WTC11 (cell line): ENCODE data around the gene MREG. TPM values are rescaled to one million over a fixed set of nuclear protein-coding genes. Genes with fewer than 3 reads are reported as not detected.
A peak's percentile ranks its signal among the peaks of the same experiment; 100 is the strongest.

Experiments
- ATAC-seq: fragments of 200-7000 bp; cut with Tn5 transposase; 2 replicates; pipeline ENCODE4 v1.10.0; 2021; ENCODE audit warnings: mild to moderate bottlenecking, moderate library complexity
- CTCF ChIA-PET: fragments of 300-600 bp; sonication (Branson Sonifier 250); formaldehyde crosslinking; loops from one replicate; lab custom pipeline; 2021; ENCODE audit warnings: antibody characterized with exemption; lab: Charles Lee
- POLR2A ChIA-PET: fragments of 350-600 bp; sonication (Branson Sonifier 250); formaldehyde crosslinking; loops from one replicate; lab custom pipeline; 2021; ENCODE audit warnings: antibody characterized with exemption; lab: Charles Lee
- DNase-seq: peaks from one replicate; pipeline ENCODE4 v3.0.0; 2021; ENCODE audit warnings: low spot score
- H3K27ac Mint-ChIP-seq: 2 replicates; pipeline ENCODE4 v1.8.0; 2021; ENCODE audit warnings: mixed read lengths
- H3K27me3 Mint-ChIP-seq: 2 replicates; pipeline ENCODE4 v1.8.0; 2021; ENCODE audit warnings: low read depth, mild to moderate bottlenecking, moderate library complexity, mixed read lengths
- H3K36me3 Mint-ChIP-seq: 2 replicates; pipeline ENCODE4 v1.8.0; 2021; ENCODE audit warnings: mixed read lengths
- H3K4me1 Mint-ChIP-seq: 2 replicates; pipeline ENCODE4 v1.8.0; 2022; ENCODE audit warnings: mixed read lengths
- H3K4me3 Mint-ChIP-seq: 2 replicates; pipeline ENCODE4 v1.8.0; 2021; ENCODE audit warnings: mild to moderate bottlenecking, moderate library complexity, mixed read lengths
- H3K9me3 Mint-ChIP-seq: 2 replicates; pipeline ENCODE4 v1.8.0; 2021; ENCODE audit warnings: mixed read lengths
- CREM ChIP-seq: sonication (generic); formaldehyde crosslinking; IDR thresholded peaks from 2 replicates; pipeline ENCODE4 v1.8.1; 2022; ENCODE audit warnings: mild to moderate bottlenecking, missing genetic modification reagents, moderate library complexity
- ELF4 ChIP-seq: sonication (generic); formaldehyde crosslinking; IDR thresholded peaks from 2 replicates; pipeline ENCODE4 v1.8.1; 2022; ENCODE audit warnings: low read depth, mild to moderate bottlenecking, moderate library complexity, missing genetic modification reagents
- EMX1 ChIP-seq: fragments of 250-450 bp; sonication (Bioruptor Pico); IDR thresholded peaks from 2 replicates; pipeline ENCODE4 v1.8.0; 2021; ENCODE audit warnings: mild to moderate bottlenecking
- FOXK1 ChIP-seq: sonication (generic); formaldehyde crosslinking; IDR thresholded peaks from 2 replicates; pipeline ENCODE4 v1.8.0; 2022; ENCODE audit warnings: mild to moderate bottlenecking, moderate library complexity, missing genetic modification reagents
- GABPB1 ChIP-seq: sonication (generic); formaldehyde crosslinking; IDR thresholded peaks from 2 replicates; pipeline ENCODE4 v1.8.1; 2023; ENCODE audit warnings: mild to moderate bottlenecking, missing genetic modification reagents
- IRF2 ChIP-seq: sonication (generic); formaldehyde crosslinking; IDR thresholded peaks from 2 replicates; pipeline ENCODE4 v1.8.0; 2022; ENCODE audit warnings: low read depth, missing genetic modification reagents, borderline replicate concordance
- JUN ChIP-seq: sonication (generic); formaldehyde crosslinking; IDR thresholded peaks from 2 replicates; pipeline ENCODE4 v1.8.0; 2023; ENCODE audit warnings: mild to moderate bottlenecking, missing genetic modification reagents
- NFATC4 ChIP-seq: fragments of 250-450 bp; sonication (Bioruptor Pico); IDR thresholded peaks from 2 replicates; pipeline ENCODE4 v1.9.0; 2021; ENCODE audit warnings: mild to moderate bottlenecking
- NR1H2 ChIP-seq: sonication (generic); formaldehyde crosslinking; IDR thresholded peaks from 2 replicates; pipeline ENCODE4 v1.9.0; 2021; ENCODE audit warnings: mild to moderate bottlenecking, moderate library complexity, missing genetic modification reagents
- NR3C1 ChIP-seq: sonication (generic); formaldehyde crosslinking; conservative IDR thresholded peaks from 2 replicates; pipeline ENCODE4 v1.8.1; 2023; ENCODE audit warnings: low read depth, mild to moderate bottlenecking, missing genetic modification reagents
- RELA ChIP-seq: sonication (generic); formaldehyde crosslinking; IDR thresholded peaks from 2 replicates; pipeline ENCODE4 v1.8.1; 2022; ENCODE audit warnings: missing genetic modification reagents, mild to moderate bottlenecking, borderline replicate concordance
- SMAD3 ChIP-seq: sonication (generic); formaldehyde crosslinking; IDR thresholded peaks from 2 replicates; pipeline ENCODE4 v1.8.0; 2022; ENCODE audit warnings: missing genetic modification reagents, mild to moderate bottlenecking, borderline replicate concordance
- SMAD4 ChIP-seq: sonication (generic); formaldehyde crosslinking; IDR thresholded peaks from 2 replicates; pipeline ENCODE4 v1.8.0; 2022; ENCODE audit warnings: mild to moderate bottlenecking, missing genetic modification reagents
- SP1 ChIP-seq: sonication (generic); formaldehyde crosslinking; conservative IDR thresholded peaks from 2 replicates; pipeline ENCODE4 v1.8.1; 2022; ENCODE audit warnings: missing genetic modification reagents
- TP53 ChIP-seq: sonication (generic); formaldehyde crosslinking; IDR thresholded peaks from 2 replicates; pipeline ENCODE4 v1.8.1; 2023; ENCODE audit warnings: mild to moderate bottlenecking, missing genetic modification reagents
- ZNF423 ChIP-seq: fragments of 250-450 bp; sonication (Bioruptor Pico); IDR thresholded peaks from 2 replicates; pipeline ENCODE4 v2.1.2; 2022; ENCODE audit warnings: mild to moderate bottlenecking, moderate library complexity
- ZNF671 ChIP-seq: fragments of 250-450 bp; sonication (Bioruptor Pico); IDR thresholded peaks from 2 replicates; pipeline ENCODE4 v1.8.0; 2021; ENCODE audit warnings: mild to moderate bottlenecking
- total RNA-seq: library from RNA; stranded (reverse); gene quantifications from 3 replicates; pipeline ENCODE4 v1.2.3, GENCODE V29; 2021
- TF ChIP-seq, protein P1 (sequence below): sonication (generic); formaldehyde crosslinking; conservative IDR thresholded peaks from 2 replicates; pipeline ENCODE4 v1.8.1; 2023; ENCODE audit warnings: mild to moderate bottlenecking, low read depth, missing genetic modification reagents, moderate library complexity
- TF ChIP-seq, protein P2 (sequence below): fragments of 200-600 bp; IDR thresholded peaks from 2 replicates; pipeline ENCODE4 v1.8.0; 2022; ENCODE audit warnings: antibody characterized with exemption
- TF ChIP-seq, protein P3 (sequence below): sonication (generic); formaldehyde crosslinking; IDR thresholded peaks from 2 replicates; pipeline ENCODE4 v1.8.1; 2023; ENCODE audit warnings: mild to moderate bottlenecking, missing genetic modification reagents, moderate library complexity
- TF ChIP-seq, protein P4 (sequence below): sonication (generic); formaldehyde crosslinking; IDR thresholded peaks from 2 replicates; pipeline ENCODE4 v1.8.1; 2023; ENCODE audit warnings: mild to moderate bottlenecking, moderate library complexity, missing genetic modification reagents
- TF ChIP-seq, protein P5 (sequence below): sonication (generic); formaldehyde crosslinking; IDR thresholded peaks from 2 replicates; pipeline ENCODE4 v1.8.1; 2022; ENCODE audit warnings: low read depth, mild to moderate bottlenecking, moderate library complexity, missing genetic modification reagents, borderline replicate concordance
- TF ChIP-seq, protein P6 (sequence below): fragments of 250-450 bp; sonication (Bioruptor Pico); IDR thresholded peaks from 2 replicates; pipeline ENCODE4 v2.1.2; 2022; ENCODE audit warnings: mild to moderate bottlenecking, moderate library complexity

The MREG gene
- total RNA-seq, 1 experiment from 2014 or later, result 23.8 TPM

DNA sequence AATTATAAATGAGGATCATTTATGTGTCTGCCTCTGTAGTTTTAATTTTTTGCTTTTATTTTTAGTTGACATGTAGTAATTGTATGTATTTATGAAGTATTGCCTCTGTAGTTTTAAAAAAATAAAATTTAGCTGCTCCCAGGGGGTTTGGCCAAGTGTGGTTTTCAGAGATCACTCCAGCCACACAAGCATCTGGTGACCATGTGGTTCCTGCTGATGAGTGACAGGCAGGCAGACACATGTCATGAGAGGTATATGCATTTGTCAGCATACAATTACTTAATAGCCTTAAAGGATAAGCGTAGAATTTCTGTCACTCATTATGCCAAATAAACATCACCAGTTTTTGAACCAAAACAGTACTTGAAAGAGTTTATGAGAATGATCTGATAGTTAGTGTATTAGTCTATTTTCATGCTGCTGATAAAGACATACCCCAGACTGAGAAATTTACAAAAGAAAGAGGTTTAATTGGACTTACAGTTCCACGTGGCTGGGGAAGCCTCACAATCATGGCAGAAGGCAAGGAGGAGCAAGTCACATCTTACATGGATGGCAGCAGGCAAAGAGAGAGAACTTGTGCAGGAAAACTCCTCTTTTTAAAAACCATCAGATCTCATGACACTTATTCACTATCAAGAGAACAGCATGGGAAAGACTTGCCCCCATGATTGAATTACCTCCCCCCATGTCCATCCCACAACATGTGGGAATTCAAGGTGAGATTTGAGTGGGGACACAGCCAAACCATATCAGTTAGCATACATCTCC is 29.6 kb downstream of the MREG start:
- Mint-ChIP-seq H3K27me3 (peaks cover 3% of the 10 kb centered on the region; the same call in 1 of the 2 replicates), H3K4me3 (no peak overlapping the region), H3K4me1 (no peaks in the 10 kb centered on the region), H3K36me3 (peaks cover 46% of the 10 kb centered on the region), H3K9me3 (peaks cover 38% of the 10 kb centered on the region), H3K27ac (no peak overlapping the region)
- no peak for TF ChIP-seq SMAD3 (CRISPR knock-in tag)
- TF ChIP-seq EMX1 (CRISPR knock-in tag), result no peak
- TF ChIP-seq ZNF671 (CRISPR knock-in tag), result no peak
- no peak for TF ChIP-seq CREM (CRISPR knock-in tag)
- TF ChIP-seq, protein P1, sequence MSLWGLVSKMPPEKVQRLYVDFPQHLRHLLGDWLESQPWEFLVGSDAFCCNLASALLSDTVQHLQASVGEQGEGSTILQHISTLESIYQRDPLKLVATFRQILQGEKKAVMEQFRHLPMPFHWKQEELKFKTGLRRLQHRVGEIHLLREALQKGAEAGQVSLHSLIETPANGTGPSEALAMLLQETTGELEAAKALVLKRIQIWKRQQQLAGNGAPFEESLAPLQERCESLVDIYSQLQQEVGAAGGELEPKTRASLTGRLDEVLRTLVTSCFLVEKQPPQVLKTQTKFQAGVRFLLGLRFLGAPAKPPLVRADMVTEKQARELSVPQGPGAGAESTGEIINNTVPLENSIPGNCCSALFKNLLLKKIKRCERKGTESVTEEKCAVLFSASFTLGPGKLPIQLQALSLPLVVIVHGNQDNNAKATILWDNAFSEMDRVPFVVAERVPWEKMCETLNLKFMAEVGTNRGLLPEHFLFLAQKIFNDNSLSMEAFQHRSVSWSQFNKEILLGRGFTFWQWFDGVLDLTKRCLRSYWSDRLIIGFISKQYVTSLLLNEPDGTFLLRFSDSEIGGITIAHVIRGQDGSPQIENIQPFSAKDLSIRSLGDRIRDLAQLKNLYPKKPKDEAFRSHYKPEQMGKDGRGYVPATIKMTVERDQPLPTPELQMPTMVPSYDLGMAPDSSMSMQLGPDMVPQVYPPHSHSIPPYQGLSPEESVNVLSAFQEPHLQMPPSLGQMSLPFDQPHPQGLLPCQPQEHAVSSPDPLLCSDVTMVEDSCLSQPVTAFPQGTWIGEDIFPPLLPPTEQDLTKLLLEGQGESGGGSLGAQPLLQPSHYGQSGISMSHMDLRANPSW (CRISPR knock-in tag), result no peak
- ATAC-seq (no peak), DNase-seq (no peak)
- CTCF ChIA-PET, result no interaction called here
- POLR2A ChIA-PET, result no interaction called here

DNA sequence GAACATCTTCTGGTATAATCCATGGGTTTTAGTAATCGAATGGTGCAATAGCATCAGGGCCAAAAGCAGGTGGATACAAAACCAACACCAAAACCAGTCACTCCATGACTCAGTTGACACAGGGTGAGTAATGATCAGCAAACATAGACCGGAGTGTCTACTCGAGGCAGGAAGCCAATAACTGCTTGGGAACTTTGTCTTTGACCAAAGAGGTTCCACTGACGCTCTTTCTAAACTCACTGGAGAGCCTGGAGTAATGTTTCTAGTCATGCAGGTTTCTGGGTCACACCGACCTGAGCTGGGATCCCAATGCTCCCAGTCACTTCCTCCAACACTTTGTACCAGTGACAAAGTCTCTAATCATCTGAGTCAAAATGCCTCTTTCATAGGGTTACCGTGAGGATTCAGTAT is 30.9 kb downstream of the MREG start:
- H3K4me3 Mint-ChIP-seq, result no peak overlapping the region
- ChIA-PET POLR2A (no interaction called here), CTCF (no interaction called here)
- TF ChIP-seq TP53 (CRISPR knock-in tag), result no peak
- TF ChIP-seq GABPB1, result peak; percentile 84
- TF ChIP-seq, protein P2, sequence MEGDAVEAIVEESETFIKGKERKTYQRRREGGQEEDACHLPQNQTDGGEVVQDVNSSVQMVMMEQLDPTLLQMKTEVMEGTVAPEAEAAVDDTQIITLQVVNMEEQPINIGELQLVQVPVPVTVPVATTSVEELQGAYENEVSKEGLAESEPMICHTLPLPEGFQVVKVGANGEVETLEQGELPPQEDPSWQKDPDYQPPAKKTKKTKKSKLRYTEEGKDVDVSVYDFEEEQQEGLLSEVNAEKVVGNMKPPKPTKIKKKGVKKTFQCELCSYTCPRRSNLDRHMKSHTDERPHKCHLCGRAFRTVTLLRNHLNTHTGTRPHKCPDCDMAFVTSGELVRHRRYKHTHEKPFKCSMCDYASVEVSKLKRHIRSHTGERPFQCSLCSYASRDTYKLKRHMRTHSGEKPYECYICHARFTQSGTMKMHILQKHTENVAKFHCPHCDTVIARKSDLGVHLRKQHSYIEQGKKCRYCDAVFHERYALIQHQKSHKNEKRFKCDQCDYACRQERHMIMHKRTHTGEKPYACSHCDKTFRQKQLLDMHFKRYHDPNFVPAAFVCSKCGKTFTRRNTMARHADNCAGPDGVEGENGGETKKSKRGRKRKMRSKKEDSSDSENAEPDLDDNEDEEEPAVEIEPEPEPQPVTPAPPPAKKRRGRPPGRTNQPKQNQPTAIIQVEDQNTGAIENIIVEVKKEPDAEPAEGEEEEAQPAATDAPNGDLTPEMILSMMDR, result no peak
- no peak for TF ChIP-seq RELA (CRISPR knock-in tag)
- TF ChIP-seq ZNF423 (CRISPR knock-in tag), result no peak
- H3K9me3 Mint-ChIP-seq, result peaks cover 38% of the 10 kb centered on the region
- no peaks in the 10 kb centered on the region for H3K4me1 Mint-ChIP-seq
- H3K36me3 Mint-ChIP-seq, result peaks cover 42% of the 10 kb centered on the region
- DNase-seq (no peak), ATAC-seq (no peak)
- H3K27ac Mint-ChIP-seq, result no peak overlapping the region
- H3K27me3 Mint-ChIP-seq, result peaks cover 3% of the 10 kb centered on the region; the same call in 1 of the 2 replicates

DNA sequence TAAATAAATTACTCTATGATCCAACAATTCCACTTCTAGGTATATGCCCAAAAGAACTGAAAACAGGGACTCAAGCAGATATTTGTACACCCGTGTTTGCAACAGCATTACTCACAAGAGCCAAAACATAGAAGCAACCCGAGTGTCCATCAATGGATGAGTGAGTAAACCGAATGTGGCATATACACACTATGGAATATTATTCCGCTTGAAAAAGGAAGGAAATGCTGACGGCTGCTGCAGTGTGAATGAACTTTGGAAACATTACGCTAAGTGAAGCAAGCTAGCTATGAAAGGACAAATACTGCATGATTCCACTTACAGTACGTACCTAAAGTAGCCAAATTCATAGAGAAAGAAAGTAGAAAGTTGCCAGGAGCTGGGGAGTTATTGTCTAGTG is 32.2 kb downstream of the MREG start:
- Mint-ChIP-seq H3K27me3 (peaks cover 3% of the 10 kb centered on the region; the same call in 1 of the 2 replicates), H3K4me1 (no peaks in the 10 kb centered on the region), H3K4me3 (no peak overlapping the region), H3K36me3 (peaks cover 29% of the 10 kb centered on the region), H3K9me3 (peaks cover 28% of the 10 kb centered on the region), H3K27ac (no peak overlapping the region)
- ATAC-seq (no peak), DNase-seq (no peak)
- TF ChIP-seq FOXK1 (CRISPR knock-in tag) (no peak), IRF2 (CRISPR knock-in tag) (no peak), CREM (CRISPR knock-in tag) (no peak), NR3C1 (no peak), ZNF671 (CRISPR knock-in tag) (no peak), ELF4 (CRISPR knock-in tag) (no peak), SMAD4 (CRISPR knock-in tag) (no peak), JUN (CRISPR knock-in tag) (no peak), NFATC4 (CRISPR knock-in tag) (no peak), SP1 (no peak), NR1H2 (CRISPR knock-in tag) (no peak)
- TF ChIP-seq, protein P3, sequence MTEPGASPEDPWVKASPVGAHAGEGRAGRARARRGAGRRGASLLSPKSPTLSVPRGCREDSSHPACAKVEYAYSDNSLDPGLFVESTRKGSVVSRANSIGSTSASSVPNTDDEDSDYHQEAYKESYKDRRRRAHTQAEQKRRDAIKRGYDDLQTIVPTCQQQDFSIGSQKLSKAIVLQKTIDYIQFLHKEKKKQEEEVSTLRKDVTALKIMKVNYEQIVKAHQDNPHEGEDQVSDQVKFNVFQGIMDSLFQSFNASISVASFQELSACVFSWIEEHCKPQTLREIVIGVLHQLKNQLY (CRISPR knock-in tag), result no peak
- TF ChIP-seq, protein P4, sequence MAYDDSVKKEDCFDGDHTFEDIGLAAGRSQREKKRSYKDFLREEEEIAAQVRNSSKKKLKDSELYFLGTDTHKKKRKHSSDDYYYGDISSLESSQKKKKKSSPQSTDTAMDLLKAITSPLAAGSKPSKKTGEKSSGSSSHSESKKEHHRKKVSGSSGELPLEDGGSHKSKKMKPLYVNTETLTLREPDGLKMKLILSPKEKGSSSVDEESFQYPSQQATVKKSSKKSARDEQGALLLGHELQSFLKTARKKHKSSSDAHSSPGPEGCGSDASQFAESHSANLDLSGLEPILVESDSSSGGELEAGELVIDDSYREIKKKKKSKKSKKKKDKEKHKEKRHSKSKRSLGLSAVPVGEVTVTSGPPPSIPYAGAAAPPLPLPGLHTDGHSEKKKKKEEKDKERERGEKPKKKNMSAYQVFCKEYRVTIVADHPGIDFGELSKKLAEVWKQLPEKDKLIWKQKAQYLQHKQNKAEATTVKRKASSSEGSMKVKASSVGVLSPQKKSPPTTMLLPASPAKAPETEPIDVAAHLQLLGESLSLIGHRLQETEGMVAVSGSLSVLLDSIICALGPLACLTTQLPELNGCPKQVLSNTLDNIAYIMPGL (CRISPR knock-in tag), result no peak
- TF ChIP-seq, protein P5, sequence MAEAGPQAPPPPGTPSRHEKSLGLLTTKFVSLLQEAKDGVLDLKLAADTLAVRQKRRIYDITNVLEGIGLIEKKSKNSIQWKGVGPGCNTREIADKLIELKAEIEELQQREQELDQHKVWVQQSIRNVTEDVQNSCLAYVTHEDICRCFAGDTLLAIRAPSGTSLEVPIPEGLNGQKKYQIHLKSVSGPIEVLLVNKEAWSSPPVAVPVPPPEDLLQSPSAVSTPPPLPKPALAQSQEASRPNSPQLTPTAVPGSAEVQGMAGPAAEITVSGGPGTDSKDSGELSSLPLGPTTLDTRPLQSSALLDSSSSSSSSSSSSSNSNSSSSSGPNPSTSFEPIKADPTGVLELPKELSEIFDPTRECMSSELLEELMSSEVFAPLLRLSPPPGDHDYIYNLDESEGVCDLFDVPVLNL (CRISPR knock-in tag), result no peak
- TF ChIP-seq, protein P6, sequence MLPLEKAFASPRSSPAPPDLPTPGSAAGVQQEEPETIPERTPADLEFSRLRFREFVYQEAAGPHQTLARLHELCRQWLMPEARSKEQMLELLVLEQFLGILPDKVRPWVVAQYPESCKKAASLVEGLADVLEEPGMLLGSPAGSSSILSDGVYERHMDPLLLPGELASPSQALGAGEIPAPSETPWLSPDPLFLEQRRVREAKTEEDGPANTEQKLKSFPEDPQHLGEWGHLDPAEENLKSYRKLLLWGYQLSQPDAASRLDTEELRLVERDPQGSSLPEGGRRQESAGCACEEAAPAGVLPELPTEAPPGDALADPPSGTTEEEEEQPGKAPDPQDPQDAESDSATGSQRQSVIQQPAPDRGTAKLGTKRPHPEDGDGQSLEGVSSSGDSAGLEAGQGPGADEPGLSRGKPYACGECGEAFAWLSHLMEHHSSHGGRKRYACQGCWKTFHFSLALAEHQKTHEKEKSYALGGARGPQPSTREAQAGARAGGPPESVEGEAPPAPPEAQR (CRISPR knock-in tag), result no peak
- POLR2A ChIA-PET, result no interaction called here
- CTCF ChIA-PET, result no interaction called here
